ENCODE data around the gene B3GALNT1. TPM values are rescaled to one million over a fixed set of nuclear protein-coding genes. Genes with fewer than 3 reads are reported as not detected.
"Not testable (repeated sequence)": the region's sequence is repeated elsewhere in the genome, so short reads cannot be mapped to it uniquely, and the experiment has no call there.

B3GALNT1 gene
- total RNA-seq, 1 donor from 2014 or later, result 0.32 TPM

DNA sequence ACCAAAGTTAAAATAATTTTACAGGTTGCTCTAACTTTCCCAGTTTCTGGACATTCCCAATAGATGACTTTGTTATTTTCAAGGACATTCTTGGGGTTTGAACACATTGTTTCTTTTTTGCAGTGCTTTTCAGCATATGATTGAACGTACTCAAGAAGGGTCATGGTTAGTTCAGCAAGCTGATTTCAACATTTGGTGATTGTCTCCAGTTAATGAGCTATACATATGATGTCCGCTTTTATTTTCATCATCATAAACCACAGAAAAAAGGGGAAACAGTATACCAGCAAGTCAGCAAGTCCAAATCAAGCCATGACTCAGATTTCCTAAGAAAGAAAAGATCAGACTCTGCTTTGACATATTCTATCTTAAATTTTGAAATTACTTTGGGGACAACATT lies 69.4 kb downstream of the B3GALNT1 start:
- H3K9me3 Mint-ChIP-seq, result peaks cover 24% of the 10 kb centered on the region
- peaks cover 15% of the 10 kb centered on the region for H3K4me1 Mint-ChIP-seq (ENCODE audit: low read depth)
- H3K27ac Mint-ChIP-seq, result no peak overlapping the region
- DNase-seq (ENCODE audit: low spot score), result no peak
- no peaks in the 10 kb centered on the region for H3K27me3 Mint-ChIP-seq (ENCODE audit: low read depth)
- H3K4me3 Mint-ChIP-seq (ENCODE audit: low read depth), result no peak overlapping the region
- intact Hi-C loops (cut with micrococcal nuclease), result loop anchor here (5.0 kb wide), 1 partner anchor 37 kb away; no protein-coding TSS in a partner anchor
- peaks cover 5% of the 10 kb centered on the region for H3K36me3 Mint-ChIP-seq (ENCODE audit: low read depth)

GRCh38 chr3:161034913-161035550 lies 70.1 kb downstream of the B3GALNT1 start:
- H3K36me3 Mint-ChIP-seq (ENCODE audit: low read depth); DNase-seq (ENCODE audit: low spot score); H3K27me3 Mint-ChIP-seq (ENCODE audit: low read depth); H3K4me3 Mint-ChIP-seq (ENCODE audit: low read depth): not testable (repeated sequence)
- Mint-ChIP-seq H3K4me1 (ENCODE audit: low read depth) (peaks cover 15% of the 10 kb centered on the region), H3K9me3 (peaks cover 24% of the 10 kb centered on the region), H3K27ac (peak overlapping the region; percentile 4)
- intact Hi-C loops (cut with micrococcal nuclease), result loop anchor here (5.0 kb wide), 1 partner anchor 37 kb away; no protein-coding TSS in a partner anchor

Other genes starting within 250 kb of the B3GALNT1 start
- 70.1 and 70.4 TPM in 2 replicates for gene NMD3, start 116.0 kb upstream of the B3GALNT1 start, total RNA-seq

All from activated T-helper 2 cell treated with anti-CD3 and anti-CD28 coated beads, Interferon-gamma antibody, Interleukin-2, Interleukin-4, amounts not matched to agents 10 μg/mL and 5 μg/mL and 100 μg/mL, durations not matched to agents 14 hours and 24 hours and 36 hours (primary cell).